SK-N-MC (cell line): ENCODE measurements around the gene DLGAP3.

Source experiments
- DNase-seq: peaks from one replicate; pipeline ENCODE4 v3.0.0-alpha.2; 2011; ENCODE audit warnings: low read depth, low spot score
- H3K27ac ChIP-seq: fragments of 200-600 bp; sonication (generic); 2 replicates; pipeline ENCODE4 v1.5.1; 2016; ENCODE audit warnings: mixed run types
- H3K36me3 ChIP-seq: fragments of 200-600 bp; sonication (generic); 2 replicates; pipeline ENCODE4 v1.6.1; 2017; ENCODE audit warnings: antibody characterized with exemption, low read length, mixed read lengths; ENCODE audit not compliant: insufficient read depth
- H3K4me3 ChIP-seq: fragments of 200-600 bp; sonication (generic); 2 replicates; pipeline ENCODE4 v1.5.1; 2016
- H3K9ac ChIP-seq: fragments of 200-600 bp; sonication (generic); 2 replicates; pipeline ENCODE4 v1.8.0; 2017; ENCODE audit warnings: mixed run types, mixed read lengths; ENCODE audit not compliant: insufficient read length
- H3K9me3 ChIP-seq: fragments of 200-600 bp; sonication (generic); 2 replicates; pipeline ENCODE4 v1.6.1; 2017; ENCODE audit warnings: low read depth, mild to moderate bottlenecking, antibody characterized with exemption, low read length, moderate library complexity, mixed read lengths
- EZH2 ChIP-seq: fragments of 200-600 bp; sonication (generic); IDR thresholded peaks from one replicate; pipeline ENCODE4 v1.6.1; 2017; ENCODE audit warnings: antibody characterized with exemption
- FOXP2 ChIP-seq: optimal IDR thresholded peaks from 2 replicates; pipeline ENCODE3; 2011; ENCODE audit warnings: mild to moderate bottlenecking, moderate library complexity; ENCODE audit not compliant: insufficient read depth; ENCODE audit errors: extremely low read length, control extremely low read depth
- POLR2AphosphoS5 ChIP-seq: IDR thresholded peaks from 2 replicates; pipeline ENCODE4 v1.6.1; 2012; ENCODE audit warnings: mild to moderate bottlenecking, low read depth, low read length, borderline replicate concordance

Gene DLGAP3

DNA sequence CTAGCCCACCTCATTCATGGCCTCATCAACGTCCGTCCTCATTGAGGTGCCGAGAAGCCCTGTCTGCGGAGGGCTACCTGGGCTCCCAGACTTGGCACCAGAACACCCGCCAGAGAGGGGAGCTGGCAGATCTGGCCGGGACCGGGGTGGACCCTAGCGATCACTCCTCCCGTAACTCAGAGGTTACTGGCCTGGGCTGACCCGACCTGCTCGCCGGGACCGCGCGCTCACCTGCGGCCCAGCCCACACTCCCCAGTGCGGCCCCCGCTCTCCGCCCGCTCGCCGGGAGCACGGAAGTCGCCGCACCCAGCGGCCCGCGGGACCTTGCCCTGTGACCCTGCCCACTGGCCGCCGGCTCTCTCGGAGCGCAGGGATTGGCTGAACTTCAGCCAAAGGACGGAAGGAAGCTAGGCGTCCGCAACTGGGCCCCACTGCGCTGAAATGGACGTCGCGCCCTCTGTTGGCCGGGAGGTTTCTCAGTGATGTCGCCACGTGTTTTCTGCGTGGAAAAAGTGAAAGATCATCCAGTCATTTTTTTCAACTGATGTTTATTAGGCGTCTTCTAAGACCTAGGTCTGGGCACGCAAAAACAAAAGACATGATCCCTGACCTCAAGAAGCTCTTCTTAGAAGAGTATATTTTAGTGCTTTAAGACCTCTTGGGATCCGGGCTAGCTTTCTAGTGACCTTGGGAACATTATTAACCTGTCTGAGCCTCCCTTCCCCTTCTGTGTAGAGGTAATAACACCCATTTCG lies 69.8 kb downstream of the DLGAP3 start, which contains the start of gene SMIM12:
Gene SMIM12 (minus strand): TSS at position 304 of the 755 bp plus-strand sequence. CDS start 3,772 bp downstream, outside the sequence.
- H3K9me3 ChIP-seq: no peaks in the 10 kb centered on the region
- peaks cover 12% of the 10 kb centered on the region for H3K36me3 ChIP-seq
- H3K9ac ChIP-seq: peak within 1 kb of the TSS; percentile 94
- peak; percentile 45 for DNase-seq
- peak within 1 kb of the TSS; percentile 95 for H3K4me3 ChIP-seq
- no peak for TF ChIP-seq FOXP2
- peak; percentile 88 for TF ChIP-seq POLR2AphosphoS5
- no peak for TF ChIP-seq EZH2
- no peak within 1 kb of the TSS for H3K27ac ChIP-seq

DNA sequence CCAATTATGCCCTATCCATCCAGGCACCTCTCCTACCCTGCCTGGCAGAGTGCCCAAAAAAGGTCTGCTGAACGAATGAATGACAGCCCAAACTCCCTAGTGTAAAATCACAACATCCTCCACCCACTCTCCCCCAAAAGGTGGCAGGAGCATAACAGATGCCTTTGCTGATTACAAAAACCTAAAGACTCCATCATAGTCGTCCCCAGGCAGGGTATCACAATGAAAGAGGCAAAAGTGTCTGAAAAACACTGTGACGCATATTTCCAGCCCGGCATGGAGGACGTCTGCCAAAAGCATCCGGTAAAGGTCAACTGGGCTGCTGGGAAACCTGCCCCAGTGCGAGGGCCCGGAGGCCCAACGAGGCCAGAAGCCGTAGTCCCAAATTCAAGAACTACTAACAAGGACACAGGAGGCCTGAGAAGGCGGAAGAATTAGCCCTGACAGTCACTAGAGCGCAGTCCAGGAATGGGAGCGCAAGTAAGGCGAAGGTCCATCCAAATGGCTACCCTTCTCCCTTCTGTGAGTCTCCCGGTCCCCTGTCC lies 70.5 kb downstream of the DLGAP3 start:
- no peak for DNase-seq
- Histone ChIP-seq H3K36me3 (peaks cover 14% of the 10 kb centered on the region), H3K9me3 (no peaks in the 10 kb centered on the region), H3K27ac (no peak overlapping the region), H3K9ac (peak overlapping the region; percentile 94), H3K4me3 (peak overlapping the region; percentile 95)
- TF ChIP-seq POLR2AphosphoS5 (no peak), FOXP2 (no peak), EZH2 (no peak)

DNA sequence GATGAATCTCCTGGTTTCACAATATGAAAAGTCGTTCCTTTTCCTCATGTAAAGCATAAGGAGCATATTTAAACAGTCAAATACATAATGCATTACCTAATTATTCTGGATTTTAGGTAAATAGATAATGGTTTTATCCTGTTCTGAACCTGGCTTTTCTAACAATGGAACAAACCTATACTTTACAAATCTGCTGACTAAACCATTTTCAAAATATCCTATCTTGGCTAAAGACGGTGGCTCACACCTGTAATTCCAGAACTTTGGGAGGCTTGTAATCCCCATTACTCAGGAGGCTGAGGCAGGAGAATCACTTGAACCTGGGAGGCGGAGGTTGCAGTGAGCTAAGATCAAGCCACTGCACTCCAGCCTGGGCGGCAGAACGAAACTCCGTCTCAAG lies 72.8 kb downstream of the DLGAP3 start:
- DNase-seq: no peak
- TF ChIP-seq POLR2AphosphoS5 (no peak), EZH2 (no peak), FOXP2 (no peak)
- no peak overlapping the region for H3K9ac ChIP-seq
- H3K9me3 ChIP-seq: no peaks in the 10 kb centered on the region
- no peak overlapping the region for H3K27ac ChIP-seq
- H3K4me3 ChIP-seq: no peak overlapping the region
- peaks cover 14% of the 10 kb centered on the region for H3K36me3 ChIP-seq

DNA sequence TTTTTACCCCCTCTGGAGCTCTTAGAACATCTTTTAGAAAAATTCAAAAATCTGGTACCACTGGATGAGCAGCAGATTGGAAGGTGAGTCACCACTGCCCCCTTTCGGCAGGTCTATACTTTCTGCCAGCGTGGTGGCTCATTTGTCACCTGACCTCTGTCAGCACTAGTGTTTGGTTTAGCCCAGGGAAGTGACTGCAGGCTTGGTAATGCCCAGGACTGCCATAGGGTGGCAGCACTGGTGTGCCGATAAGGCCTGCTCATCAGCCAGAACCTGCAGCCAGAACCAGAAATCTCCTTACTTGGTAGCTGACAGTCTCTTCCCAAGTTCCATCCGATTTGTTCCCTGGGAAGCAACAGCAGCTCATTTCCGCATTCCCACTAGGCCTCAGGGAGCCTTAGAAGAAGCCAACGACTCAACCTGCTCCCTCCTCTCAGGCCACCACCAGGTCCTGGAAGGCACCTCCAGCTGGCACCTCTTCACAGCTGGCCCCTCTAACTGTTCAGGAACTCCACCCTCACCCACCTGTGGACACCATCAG lies 76.7 kb downstream of the DLGAP3 start:
- no peak overlapping the region for H3K4me3 ChIP-seq
- peaks cover 14% of the 10 kb centered on the region for H3K36me3 ChIP-seq
- no peak overlapping the region for H3K9ac ChIP-seq
- TF ChIP-seq POLR2AphosphoS5: no peak
- no peak for TF ChIP-seq EZH2
- no peak for TF ChIP-seq FOXP2
- peak overlapping the region; percentile 26; the same call in 1 of the 2 replicates for H3K27ac ChIP-seq
- H3K9me3 ChIP-seq: no peaks in the 10 kb centered on the region
- peak; percentile 83 for DNase-seq

DNA sequence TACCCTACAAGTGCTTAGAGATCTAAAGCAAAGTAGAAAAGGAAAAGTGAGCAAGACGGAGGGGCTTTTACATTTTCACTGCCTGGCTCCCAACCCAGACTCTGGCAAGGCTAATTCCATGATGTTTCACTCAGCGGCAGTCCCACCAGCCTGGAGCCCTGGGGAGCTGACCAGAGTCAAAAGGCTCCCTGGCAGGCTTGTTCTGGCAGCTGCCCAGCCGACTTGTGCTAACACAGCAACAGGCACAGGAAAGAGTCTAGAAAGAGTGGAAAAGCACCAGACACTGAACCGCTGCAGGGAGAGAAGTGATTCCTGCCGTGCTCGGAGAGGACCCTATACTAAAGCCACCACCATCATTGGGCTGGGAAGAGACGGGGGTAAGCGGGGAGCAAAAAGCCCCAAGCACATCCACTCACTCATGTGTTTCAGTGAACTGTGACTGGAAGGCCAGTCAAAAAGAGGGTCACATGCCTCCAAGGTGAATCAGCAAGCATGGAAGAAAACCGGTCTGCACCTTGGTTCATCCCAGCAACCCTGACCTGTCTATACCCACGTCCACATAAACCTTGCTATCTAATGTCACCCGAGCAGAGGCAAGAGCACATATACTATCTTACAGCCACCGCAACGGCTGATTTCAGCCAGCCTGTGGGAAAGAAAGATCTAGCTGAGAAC lies 77.9 kb downstream of the DLGAP3 start:
- peaks cover 14% of the 10 kb centered on the region for H3K36me3 ChIP-seq
- H3K27ac ChIP-seq: no peak overlapping the region
- DNase-seq: no peak

DNA sequence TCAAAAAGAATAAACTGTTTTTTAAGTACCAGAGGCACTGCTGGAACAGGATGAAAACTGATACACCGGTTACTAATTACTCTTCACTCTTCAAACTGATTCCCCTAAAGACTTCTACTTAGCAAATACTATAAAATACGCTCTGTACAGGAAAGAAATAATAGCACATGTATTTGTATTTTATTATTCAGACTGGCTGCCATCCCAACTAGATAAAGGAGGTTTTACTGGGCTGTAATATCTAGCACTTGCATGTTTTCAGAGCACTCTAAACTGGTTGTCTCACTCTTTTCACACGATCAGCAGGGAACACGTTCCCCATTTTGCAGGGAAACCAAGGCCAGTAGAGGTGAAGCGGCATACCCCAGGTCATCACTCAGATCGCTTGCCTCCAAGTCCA lies 79.1 kb downstream of the DLGAP3 start:
- H3K9ac ChIP-seq: no peak overlapping the region
- no peaks in the 10 kb centered on the region for H3K9me3 ChIP-seq
- H3K36me3 ChIP-seq: peaks cover 9% of the 10 kb centered on the region
- no peak overlapping the region for H3K4me3 ChIP-seq
- H3K27ac ChIP-seq: no peak overlapping the region
- TF ChIP-seq EZH2: no peak
- no peak for TF ChIP-seq FOXP2
- no peak for TF ChIP-seq POLR2AphosphoS5
- no peak for DNase-seq

More for the DNA sequence above, 77.9 kb downstream of the DLGAP3 start:
- TF ChIP-seq POLR2AphosphoS5 (no peak), FOXP2 (no peak), EZH2 (no peak)
- Histone ChIP-seq H3K4me3 (no peak overlapping the region), H3K9ac (no peak overlapping the region), H3K9me3 (no peaks in the 10 kb centered on the region)

DNA sequence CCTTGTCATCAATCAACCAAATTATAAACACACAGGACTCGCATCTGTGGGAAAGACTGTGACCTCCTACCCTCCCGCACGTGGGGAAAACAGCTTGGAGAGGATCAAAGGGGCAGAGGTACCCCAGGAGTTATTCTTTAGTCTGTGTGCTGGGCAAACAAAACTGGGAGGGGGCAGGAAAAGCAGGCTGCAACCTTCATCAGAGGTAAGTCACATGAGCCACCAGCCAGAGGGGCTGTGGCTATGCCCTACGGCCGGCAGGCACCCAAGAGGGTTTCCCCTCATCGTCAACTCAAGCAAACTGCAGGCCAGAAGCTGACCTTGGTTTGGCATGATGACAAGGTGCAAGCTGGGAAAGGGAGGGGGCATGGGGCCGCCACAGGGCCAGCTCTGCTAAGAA lies 82.4 kb downstream of the DLGAP3 start:
- DNase-seq: no peak
- Histone ChIP-seq H3K9ac (no peak overlapping the region), H3K9me3 (no peaks in the 10 kb centered on the region), H3K4me3 (no peak overlapping the region), H3K36me3 (no peaks in the 10 kb centered on the region), H3K27ac (no peak overlapping the region)
- TF ChIP-seq POLR2AphosphoS5 (no peak), EZH2 (no peak), FOXP2 (no peak)

DNA sequence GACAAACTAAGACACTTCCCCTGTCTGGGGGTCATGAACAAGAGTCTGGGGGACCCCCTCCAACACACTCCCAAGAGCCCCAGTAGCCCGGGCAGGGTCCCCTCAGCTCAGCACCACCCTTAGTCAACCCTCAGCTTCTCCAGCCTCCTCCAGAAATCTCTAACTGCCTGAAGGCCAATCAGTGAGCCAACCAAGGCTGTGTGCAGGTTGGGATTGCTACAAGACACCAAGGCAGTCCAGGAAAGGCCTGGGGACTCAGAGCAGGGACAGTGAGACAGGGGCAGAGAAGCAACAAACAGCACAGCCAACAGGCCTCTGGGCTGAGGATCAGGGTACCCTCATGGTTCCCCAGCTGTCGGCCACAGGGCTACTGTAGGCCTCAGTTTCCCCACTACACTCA lies 83.2 kb downstream of the DLGAP3 start:
- no peak for DNase-seq
- Histone ChIP-seq H3K9ac (no peak overlapping the region), H3K4me3 (no peak overlapping the region), H3K36me3 (no peaks in the 10 kb centered on the region), H3K9me3 (no peaks in the 10 kb centered on the region), H3K27ac (no peak overlapping the region)
- no peak for TF ChIP-seq POLR2AphosphoS5
- no peak for TF ChIP-seq EZH2
- no peak for TF ChIP-seq FOXP2
